Measurements from ENCODE around the gene SERP2. TPM values are rescaled to one million over a fixed set of nuclear protein-coding genes. Genes with fewer than 3 reads are reported as not detected.

SERP2 gene
- total and polyA plus RNA-seq, 2 of the 8 experiments (the other 6 are each of a cell fraction or from before 2014, with no cell fraction given), result 2.0 to 2.3 TPM

DNA sequence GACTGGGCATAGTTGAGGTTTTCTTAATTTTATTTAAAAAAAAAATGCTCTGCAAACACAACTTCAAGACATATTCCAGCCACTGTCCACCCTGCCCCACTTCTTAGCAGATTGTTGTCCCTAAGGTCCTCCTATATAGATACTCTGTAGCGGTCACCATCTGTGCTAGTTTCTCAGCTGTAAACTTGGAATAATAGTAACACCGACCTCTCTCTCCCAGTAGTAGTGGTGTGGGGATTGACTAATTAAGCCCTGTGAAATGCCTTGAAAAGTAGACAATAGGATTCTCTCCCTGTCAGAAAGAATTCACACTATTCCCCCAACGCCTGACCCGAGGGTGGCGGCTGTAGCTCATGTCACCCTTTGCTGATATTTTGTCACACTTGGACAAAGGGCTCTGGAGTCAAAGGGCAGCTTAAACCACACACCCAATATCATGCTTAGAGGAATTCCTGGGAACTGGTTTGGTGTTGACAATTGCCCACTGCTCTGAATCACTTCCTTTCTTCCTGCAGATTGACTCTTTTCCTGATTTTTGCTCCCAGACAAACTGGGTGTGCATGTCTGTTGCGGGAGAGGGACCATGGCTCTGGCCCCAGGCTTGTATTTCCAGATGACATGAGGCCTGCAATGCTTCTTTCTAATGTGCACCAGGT is 9.2 kb upstream of the SERP2 start:
- Histone ChIP-seq H4K20me1 (replicated peaks in 1 of 2; ENCODE audit: control insufficient read depth in 1 of 2, insufficient read depth in 2 of 2, low read length in 2 of 2) (no peaks in the 10 kb centered on the region), H3K4me1 (replicated peaks in 1 of 4; ENCODE audit: control insufficient read depth in 3 of 4, insufficient read depth in 4 of 4, low read length in 3 of 4) (no peaks in the 10 kb centered on the region), H2AFZ (ENCODE audit: low read length) (no peak overlapping the region), H3K4me2 (ENCODE audit: insufficient read depth in 1 of 2, low read depth in 2 of 2, low read length in 2 of 2) (no peak overlapping the region), H3K4me3 (ENCODE audit: extremely low read depth in 1 of 4, insufficient read depth in 2 of 4, low read depth in 3 of 4, low read length in 4 of 4) (no peak overlapping the region), H2BK12ac (ENCODE audit: low read depth, low read length) (no peak overlapping the region), H3K27me3 (replicated peaks in 1 of 4; ENCODE audit: control insufficient read depth in 3 of 4, extremely low read depth in 1 of 4, insufficient read depth in 3 of 4, low read length in 3 of 4) (no peaks in the 10 kb centered on the region), H2BK120ac (replicated peaks; ENCODE audit: low read depth, low read length) (no peak overlapping the region), H3K9me3 (ENCODE audit: insufficient read depth in 2 of 2, low read depth in 1 of 2, low read length in 1 of 2) (no peaks in the 10 kb centered on the region), H3K36me3 (ENCODE audit: control insufficient read depth in 2 of 4, insufficient read depth in 4 of 4, low read length in 3 of 4) (no peaks in the 10 kb centered on the region), H2BK20ac (ENCODE audit: low read length) (no peak overlapping the region), H2AK5ac (ENCODE audit: low read depth, low read length) (no peak overlapping the region), H3K27ac (ENCODE audit: low read depth, low read length) (no peak overlapping the region), H4K91ac (replicated peaks; ENCODE audit: insufficient read length, low read length) (no peak overlapping the region), H4K8ac (ENCODE audit: extremely low read depth, insufficient read depth, low read length) (no peak overlapping the region), H2BK15ac (ENCODE audit: low read length) (no peak overlapping the region), H3K79me1 (ENCODE audit: low read depth, low read length) (no peaks in the 10 kb centered on the region), H2BK5ac (ENCODE audit: low read depth, low read length) (no peak overlapping the region), H4K5ac (ENCODE audit: insufficient read length, low read depth, low read length) (no peak overlapping the region), H3K14ac (ENCODE audit: insufficient read length) (no peak overlapping the region), H3K79me2 (ENCODE audit: control insufficient read depth in 1 of 2, insufficient read depth in 2 of 2, low read length in 2 of 2) (no peaks in the 10 kb centered on the region), H3K4ac (replicated peaks; ENCODE audit: insufficient read length, low read depth, low read length) (no peak overlapping the region), H3K23ac (ENCODE audit: insufficient read length) (no peak overlapping the region), H3K23me2 (ENCODE audit: low read depth, low read length) (peaks cover 3% of the 10 kb centered on the region), H3K9ac (replicated peaks in 1 of 4; ENCODE audit: extremely low read depth in 1 of 4, low read depth in 3 of 4, low read length in 3 of 4) (no peak overlapping the region), H3K56ac (replicated peaks; ENCODE audit: insufficient read length, low read depth, low read length) (no peak overlapping the region), H3K18ac (ENCODE audit: extremely low read depth, low read length) (no peak overlapping the region)
- DNase-seq (ENCODE audit: low read depth in 1 of 2, low spot score in 2 of 2), result no peak
- TF ChIP-seq RXRA (IDR thresholded peaks at IDR 0.05; ENCODE audit: insufficient read depth, low read depth, low read length) (no peak), RBBP5 (IDR thresholded peaks at IDR 0.05; ENCODE audit: borderline replicate concordance, low read depth, low read length) (no peak), SIRT6 (IDR thresholded peaks at IDR 0.05; ENCODE audit: low read length) (no peak), POLR2AphosphoS5 (IDR thresholded peaks at IDR 0.05; ENCODE audit: low read depth, low read length) (no peak), BACH1 (IDR thresholded peaks at IDR 0.05; ENCODE audit: low read length) (no peak), BCL11A (IDR thresholded peaks at IDR 0.05; ENCODE audit: low read depth in 2 of 2, low read length in 2 of 2) (no peak), CHD2 (IDR thresholded peaks at IDR 0.05; ENCODE audit: low read length) (no peak), CBX8 (IDR thresholded peaks at IDR 0.05; ENCODE audit: borderline replicate concordance, low read depth, low read length) (no peak)
- no peak for FAIRE-seq
- 92% methylated on average over 6 of the region's 6 CpGs; no CpG with 5 or more reads in 1 of the 2 experiments for WGBS, 2 experiments (ENCODE audit: extremely low coverage in 1 of 2, insufficient coverage in 1 of 2, insufficient read length in 1 of 2, insufficient replicate concordance in 2 of 2, low coverage in 1 of 2, low lambda C conversion rate in 2 of 2, missing lambda C conversion rate in 1 of 2)
- POLR2A ChIA-PET (ENCODE audit: partially characterized antibody), result interaction anchor here (0.8 kb wide), 2 partner anchors 15 to 32 kb away, joined by 3 to 4 read pairs; no protein-coding TSS in a partner anchor
- CTCF ChIA-PET (ENCODE audit: partially characterized antibody), result no interaction called here
